Activated CD4-positive, alpha-beta memory T cell treated with anti-CD3 and anti-CD28 coated beads, Interleukin-2, amount 10 ng/mL, durations not matched to agents 7 days and 5 days (primary cell): ENCODE measurements around the gene DNAH14. TPM values are rescaled to one million over a fixed set of nuclear protein-coding genes. Genes with fewer than 3 reads are reported as not detected.
"Not testable (repeated sequence)": the region's sequence is repeated elsewhere in the genome, so short reads cannot be mapped to it uniquely, and the experiment has no call there.

ENCODE experiments used
- CTCF ChIA-PET: fragments of 350-600 bp; sonication (Branson Sonifier 250); formaldehyde crosslinking; loops from one replicate; lab custom pipeline; 2021; ENCODE audit warnings: antibody characterized with exemption, inconsistent platforms; lab: Charles Lee
- POLR2A ChIA-PET: fragments of 350-600 bp; sonication (Branson Sonifier 250); formaldehyde crosslinking; loops from one replicate; lab custom pipeline; 2021; ENCODE audit warnings: antibody characterized with exemption; lab: Charles Lee
- DNase-seq: peaks from one replicate; pipeline ENCODE4 v3.0.0-alpha.2; 2020
- H3K27ac Mint-ChIP-seq: one replicate; pipeline ENCODE4 v1.8.0; 2021; ENCODE audit warnings: mild to moderate bottlenecking, mixed read lengths
- H3K27me3 Mint-ChIP-seq: one replicate; pipeline ENCODE4 v1.8.0; 2021; ENCODE audit warnings: mixed read lengths
- H3K36me3 Mint-ChIP-seq: one replicate; pipeline ENCODE4 v1.8.0; 2021; ENCODE audit warnings: low read depth, mixed read lengths
- H3K4me1 Mint-ChIP-seq: one replicate; pipeline ENCODE4 v1.8.0; 2021; ENCODE audit warnings: mixed read lengths
- H3K4me3 Mint-ChIP-seq: one replicate; pipeline ENCODE4 v1.8.0; 2021; ENCODE audit warnings: mild to moderate bottlenecking, mixed read lengths
- H3K9me3 Mint-ChIP-seq: one replicate; pipeline ENCODE4 v1.8.0; 2021; ENCODE audit warnings: mixed read lengths
- total RNA-seq, 2 experiments: library from RNA; stranded (reverse); gene quantifications; one replicate each; pipeline ENCODE4 v1.2.3, GENCODE V29; 2021

DNAH14 gene
- total RNA-seq, 2 experiments from 2014 or later: 0.25 to 0.28 TPM

- H3K4me1 Mint-ChIP-seq: no peaks in the 10 kb centered on the region
- DNase-seq: no peak
- ChIA-PET CTCF (interaction anchor here (1.0 kb wide), 1 partner anchor 9 kb away, joined by 3 read pairs; no protein-coding TSS in a partner anchor), POLR2A (no interaction called here)
- no peak overlapping the region for H3K27ac Mint-ChIP-seq
- no peak overlapping the region for H3K4me3 Mint-ChIP-seq
- H3K9me3 Mint-ChIP-seq: peaks cover 27% of the 10 kb centered on the region
- H3K27me3 Mint-ChIP-seq: peaks cover 29% of the 10 kb centered on the region
- H3K36me3 Mint-ChIP-seq: no peaks in the 10 kb centered on the region
Observed at GRCh38 chr1:224931605-224932004, 2.1 kb downstream of the DNAH14 start.

GRCh38 chr1:224932607-224933249 lies 3.3 kb downstream of the DNAH14 start:
- DNase-seq: no peak
- Mint-ChIP-seq H3K9me3 (peaks cover 25% of the 10 kb centered on the region), H3K4me3 (no peak overlapping the region)

GRCh38 chr1:224933584-224933983 lies 4.1 kb downstream of the DNAH14 start:
- Mint-ChIP-seq H3K27me3 (peaks cover 21% of the 10 kb centered on the region), H3K4me3 (no peak overlapping the region), H3K9me3 (peaks cover 24% of the 10 kb centered on the region), H3K27ac (no peak overlapping the region), H3K36me3 (no peaks in the 10 kb centered on the region), H3K4me1 (no peaks in the 10 kb centered on the region)
- no peak for DNase-seq
- POLR2A ChIA-PET: no interaction called here
- CTCF ChIA-PET: no interaction called here

More at GRCh38 chr1:224932607-224933249, 3.3 kb downstream of the DNAH14 start:
- no peak overlapping the region for H3K27ac Mint-ChIP-seq
- peaks cover 23% of the 10 kb centered on the region for H3K27me3 Mint-ChIP-seq
- H3K4me1 Mint-ChIP-seq: no peaks in the 10 kb centered on the region
- ChIA-PET POLR2A (no interaction called here), CTCF (no interaction called here)
- no peaks in the 10 kb centered on the region for H3K36me3 Mint-ChIP-seq

- no peak for DNase-seq
- ChIA-PET CTCF (no interaction called here), POLR2A (no interaction called here)
- Mint-ChIP-seq H3K27me3 (no peaks in the 10 kb centered on the region), H3K4me1 (no peaks in the 10 kb centered on the region), H3K4me3 (no peak overlapping the region), H3K9me3 (peaks cover 11% of the 10 kb centered on the region), H3K36me3 (no peaks in the 10 kb centered on the region), H3K27ac (no peak overlapping the region)
Observed at GRCh38 chr1:224938652-224939051, 9.2 kb downstream of the DNAH14 start.

GRCh38 chr1:224939844-224940425 lies 10.5 kb downstream of the DNAH14 start:
- Mint-ChIP-seq H3K4me1 (no peaks in the 10 kb centered on the region), H3K36me3 (no peaks in the 10 kb centered on the region), H3K27ac (no peak overlapping the region), H3K27me3 (no peaks in the 10 kb centered on the region), H3K4me3 (no peak overlapping the region), H3K9me3 (peaks cover 2% of the 10 kb centered on the region)
- no peak for DNase-seq
- ChIA-PET POLR2A (no interaction called here), CTCF (interaction anchor here (1.1 kb wide), 1 partner anchor 17 kb away, joined by 3 read pairs; no protein-coding TSS in a partner anchor)

GRCh38 chr1:224940735-224941134 lies 11.3 kb downstream of the DNAH14 start:
- H3K9me3 Mint-ChIP-seq, H3K27me3 Mint-ChIP-seq, H3K36me3 Mint-ChIP-seq, POLR2A ChIA-PET, H3K27ac Mint-ChIP-seq, H3K4me3 Mint-ChIP-seq, DNase-seq, H3K4me1 Mint-ChIP-seq, CTCF ChIA-PET: not testable (repeated sequence)

GRCh38 chr1:224945651-224946348 lies 16.3 kb downstream of the DNAH14 start:
- H3K9me3 Mint-ChIP-seq, H3K36me3 Mint-ChIP-seq, H3K4me3 Mint-ChIP-seq, H3K27ac Mint-ChIP-seq, H3K27me3 Mint-ChIP-seq, DNase-seq, CTCF ChIA-PET, H3K4me1 Mint-ChIP-seq, POLR2A ChIA-PET: not testable (repeated sequence)

- H3K36me3 Mint-ChIP-seq, DNase-seq, H3K27ac Mint-ChIP-seq, H3K9me3 Mint-ChIP-seq, POLR2A ChIA-PET, CTCF ChIA-PET, H3K4me1 Mint-ChIP-seq, H3K27me3 Mint-ChIP-seq, H3K4me3 Mint-ChIP-seq: not testable (repeated sequence)
Observed at GRCh38 chr1:224946349-224946691, 16.8 kb downstream of the DNAH14 start.

- CTCF ChIA-PET: no interaction called here
Observed at GRCh38 chr1:224957696-224958095, 28.2 kb downstream of the DNAH14 start.

GRCh38 chr1:224958490-224958889 lies 29.0 kb downstream of the DNAH14 start:
- H3K9me3 Mint-ChIP-seq: no peaks in the 10 kb centered on the region
- DNase-seq: no peak
- ChIA-PET CTCF (no interaction called here), POLR2A (no interaction called here)
- no peaks in the 10 kb centered on the region for H3K36me3 Mint-ChIP-seq
- no peak overlapping the region for H3K27ac Mint-ChIP-seq
- H3K4me3 Mint-ChIP-seq: no peak overlapping the region
- H3K4me1 Mint-ChIP-seq: no peaks in the 10 kb centered on the region
- H3K27me3 Mint-ChIP-seq: peaks cover 1% of the 10 kb centered on the region

More at GRCh38 chr1:224957696-224958095, 28.2 kb downstream of the DNAH14 start:
- peaks cover 1% of the 10 kb centered on the region for H3K27me3 Mint-ChIP-seq
- POLR2A ChIA-PET: no interaction called here
- H3K4me3 Mint-ChIP-seq: no peak overlapping the region
- H3K9me3 Mint-ChIP-seq: no peaks in the 10 kb centered on the region
- no peaks in the 10 kb centered on the region for H3K36me3 Mint-ChIP-seq
- DNase-seq: no peak
- no peaks in the 10 kb centered on the region for H3K4me1 Mint-ChIP-seq
- H3K27ac Mint-ChIP-seq: no peak overlapping the region

GRCh38 chr1:224959115-224959514 lies 29.6 kb downstream of the DNAH14 start:
- ChIA-PET CTCF (no interaction called here), POLR2A (no interaction called here)
- no peaks in the 10 kb centered on the region for H3K4me1 Mint-ChIP-seq
- no peak for DNase-seq
- H3K4me3 Mint-ChIP-seq: no peak overlapping the region
- H3K9me3 Mint-ChIP-seq: no peaks in the 10 kb centered on the region
- no peaks in the 10 kb centered on the region for H3K27me3 Mint-ChIP-seq
- no peaks in the 10 kb centered on the region for H3K36me3 Mint-ChIP-seq
- H3K27ac Mint-ChIP-seq: no peak overlapping the region

GRCh38 chr1:224959656-224960055 lies 30.2 kb downstream of the DNAH14 start:
- Mint-ChIP-seq H3K36me3 (no peaks in the 10 kb centered on the region), H3K9me3 (no peaks in the 10 kb centered on the region), H3K4me3 (no peak overlapping the region), H3K4me1 (no peaks in the 10 kb centered on the region), H3K27ac (no peak overlapping the region), H3K27me3 (no peaks in the 10 kb centered on the region)
- ChIA-PET POLR2A (no interaction called here), CTCF (no interaction called here)
- no peak for DNase-seq

- no peaks in the 10 kb centered on the region for H3K36me3 Mint-ChIP-seq
- DNase-seq: no peak
- H3K27me3 Mint-ChIP-seq: no peaks in the 10 kb centered on the region
- ChIA-PET CTCF (no interaction called here), POLR2A (no interaction called here)
- peaks cover 5% of the 10 kb centered on the region for H3K4me1 Mint-ChIP-seq
- no peak overlapping the region for H3K27ac Mint-ChIP-seq
- no peak overlapping the region for H3K4me3 Mint-ChIP-seq
- H3K9me3 Mint-ChIP-seq: no peaks in the 10 kb centered on the region
Observed at GRCh38 chr1:224980181-224980580, 50.7 kb downstream of the DNAH14 start.
